HEK293 (cell line): ENCODE data around the gene S100A10.
A peak's percentile ranks its signal among the peaks of the same experiment; 100 is the strongest.

Experiments
- CTCF ChIA-PET: fragments of 350-600 bp; formaldehyde crosslinking; extraction: SDS; loops from one replicate; lab custom pipeline; 2021; ENCODE audit warnings: antibody characterized with exemption; lab: Yijun Ruan, JAX
- POLR2A ChIA-PET: fragments of 300-600 bp; formaldehyde crosslinking; extraction: SDS; loops from one replicate; lab custom pipeline; 2020; ENCODE audit warnings: antibody characterized with exemption, inconsistent platforms; lab: Yijun Ruan, JAX
- H3K27ac ChIP-seq: fragments of 200-500 bp; sonication (Bioruptor generic); 2 replicates; pipeline ENCODE4 v1.5.1; 2014; ENCODE audit warnings: low read depth, low read length, control low read depth, inconsistent platforms; ENCODE audit errors: extremely low read depth
- H3K36me3 ChIP-seq, 2 experiments: fragments of 200-500 bp in 1 of 2; sonication (Bioruptor generic) in 1 of 2; 1 replicate in 1 of 2; 2 replicates in 1 of 2; pipeline ENCODE4 v1.5.1; 2014 to 2017; ENCODE audit warnings: inconsistent platforms in 2 of 2, low read length in 2 of 2; ENCODE audit not compliant: control insufficient read depth in 2 of 2, insufficient read depth in 1 of 2
- H3K4me1 ChIP-seq: fragments of 200-500 bp; sonication (Bioruptor generic); 2 replicates; pipeline ENCODE4 v1.5.1; 2014; ENCODE audit warnings: mild to moderate bottlenecking, low read length, inconsistent platforms; ENCODE audit not compliant: control insufficient read depth, insufficient read depth
- H3K4me3 ChIP-seq: 2 replicates; pipeline ENCODE4 v1.5.1; 2011; ENCODE audit warnings: low read depth, mild to moderate bottlenecking, control low read depth, low read length, moderate library complexity
- H3K9me3 ChIP-seq: fragments of 200-500 bp; sonication (Bioruptor generic); 2 replicates; pipeline ENCODE4 v1.5.1; 2014; ENCODE audit warnings: low read depth, low read length, inconsistent platforms; ENCODE audit not compliant: control insufficient read depth, insufficient read depth
- BCL11A ChIP-seq: fragments of 450-650 bp; formaldehyde crosslinking; IDR thresholded peaks from 2 replicates; pipeline ENCODE4 v1.5.1; 2016; ENCODE audit warnings: low read depth, missing biosample characterization, missing genetic modification characterization
- GLI4 ChIP-seq: fragments of 450-650 bp; formaldehyde crosslinking; IDR thresholded peaks from 2 replicates; pipeline ENCODE4 v1.5.1; 2016; ENCODE audit warnings: missing biosample characterization, missing genetic modification characterization
- KLF1 ChIP-seq: fragments of 450-650 bp; formaldehyde crosslinking; IDR thresholded peaks from 2 replicates; pipeline ENCODE4 v1.5.1; 2016; ENCODE audit warnings: missing biosample characterization, missing genetic modification characterization
- KLF10 ChIP-seq: fragments of 450-650 bp; IDR thresholded peaks from 2 replicates; pipeline ENCODE4 v1.5.1; 2018; ENCODE audit warnings: missing biosample characterization, mild to moderate bottlenecking, missing genetic modification characterization
- KLF8 ChIP-seq: fragments of 450-650 bp; formaldehyde crosslinking; IDR thresholded peaks from 2 replicates; pipeline ENCODE4 v1.5.1; 2016; ENCODE audit warnings: missing biosample characterization, missing genetic modification characterization
- RBAK ChIP-seq: fragments of 450-650 bp; formaldehyde crosslinking; IDR thresholded peaks from 2 replicates; pipeline ENCODE4 v1.5.1; 2016; ENCODE audit warnings: missing biosample characterization, missing genetic modification characterization
- SCRT2 ChIP-seq: fragments of 450-650 bp; formaldehyde crosslinking; IDR thresholded peaks from 2 replicates; pipeline ENCODE4 v1.5.1; 2016; ENCODE audit warnings: missing biosample characterization, missing genetic modification characterization
- SP7 ChIP-seq: fragments of 450-650 bp; formaldehyde crosslinking; IDR thresholded peaks from 2 replicates; pipeline ENCODE4 v1.5.1; 2016; ENCODE audit warnings: missing biosample characterization, missing genetic modification characterization
- WT1 ChIP-seq: fragments of 450-650 bp; formaldehyde crosslinking; IDR thresholded peaks from 2 replicates; pipeline ENCODE4 v1.5.1; 2016; ENCODE audit warnings: missing biosample characterization, missing genetic modification characterization
- ZBTB17 ChIP-seq: fragments of 450-650 bp; formaldehyde crosslinking; IDR thresholded peaks from 2 replicates; pipeline ENCODE4 v1.5.1; 2016; ENCODE audit warnings: missing biosample characterization, missing genetic modification characterization
- ZFHX2 ChIP-seq: fragments of 450-650 bp; formaldehyde crosslinking; conservative IDR thresholded peaks from 2 replicates; pipeline ENCODE4 v1.5.1; 2016; ENCODE audit warnings: missing biosample characterization, missing genetic modification characterization
- ZNF133 ChIP-seq: fragments of 450-650 bp; formaldehyde crosslinking; IDR thresholded peaks from 2 replicates; pipeline ENCODE4 v1.5.1; 2016; ENCODE audit warnings: missing biosample characterization, missing genetic modification characterization
- ZNF2 ChIP-seq: fragments of 450-650 bp; formaldehyde crosslinking; IDR thresholded peaks from 2 replicates; pipeline ENCODE4 v1.5.1; 2016; ENCODE audit warnings: missing biosample characterization, missing genetic modification characterization
- ZNF24 ChIP-seq: fragments of 450-650 bp; formaldehyde crosslinking; IDR thresholded peaks from 2 replicates; pipeline ENCODE4 v1.5.1; 2016; ENCODE audit warnings: missing biosample characterization, missing genetic modification characterization
- ZNF311 ChIP-seq: fragments of 450-650 bp; formaldehyde crosslinking; IDR thresholded peaks from 2 replicates; pipeline ENCODE4 v1.5.1; 2017; ENCODE audit warnings: missing biosample characterization, missing genetic modification characterization, borderline replicate concordance
- ZNF341 ChIP-seq: fragments of 450-650 bp; formaldehyde crosslinking; IDR thresholded peaks from 2 replicates; pipeline ENCODE4; 2016; ENCODE audit warnings: low read depth, missing biosample characterization, missing genetic modification characterization
- ZNF366 ChIP-seq: fragments of 450-650 bp; formaldehyde crosslinking; conservative IDR thresholded peaks from 2 replicates; pipeline ENCODE4 v1.5.1; 2016; ENCODE audit warnings: missing biosample characterization, missing genetic modification characterization
- ZNF404 ChIP-seq: fragments of 450-650 bp; formaldehyde crosslinking; IDR thresholded peaks from 2 replicates; pipeline ENCODE4 v1.5.1; 2017; ENCODE audit warnings: missing biosample characterization, missing genetic modification characterization
- ZNF510 ChIP-seq: fragments of 450-650 bp; formaldehyde crosslinking; IDR thresholded peaks from 2 replicates; pipeline ENCODE4 v1.5.1; 2018; ENCODE audit warnings: mild to moderate bottlenecking, missing genetic modification characterization, missing biosample characterization; ENCODE audit not compliant: insufficient replicate concordance
- ZNF555 ChIP-seq: fragments of 450-650 bp; formaldehyde crosslinking; conservative IDR thresholded peaks from 2 replicates; pipeline ENCODE4 v1.5.1; 2017; ENCODE audit warnings: missing biosample characterization, mild to moderate bottlenecking, missing genetic modification characterization, inconsistent platforms
- ZNF610 ChIP-seq: fragments of 450-650 bp; formaldehyde crosslinking; IDR thresholded peaks from 2 replicates; pipeline ENCODE4 v1.5.1; 2016; ENCODE audit warnings: missing biosample characterization, missing genetic modification characterization, borderline replicate concordance
- ZNF654 ChIP-seq: fragments of 450-650 bp; formaldehyde crosslinking; IDR thresholded peaks from 2 replicates; pipeline ENCODE4 v1.5.1; 2016; ENCODE audit warnings: low read depth, missing biosample characterization, missing genetic modification characterization
- ZNF660 ChIP-seq: fragments of 450-650 bp; IDR thresholded peaks from 2 replicates; pipeline ENCODE4 v1.5.1; 2018; ENCODE audit warnings: missing biosample characterization, mild to moderate bottlenecking, missing genetic modification characterization
- ZNF707 ChIP-seq: fragments of 450-650 bp; formaldehyde crosslinking; IDR thresholded peaks from 2 replicates; pipeline ENCODE4 v1.5.1; 2016; ENCODE audit warnings: missing biosample characterization, missing genetic modification characterization
- ZNF76 ChIP-seq: fragments of 450-650 bp; formaldehyde crosslinking; IDR thresholded peaks from 2 replicates; pipeline ENCODE4; 2016; ENCODE audit warnings: low read depth, missing biosample characterization, missing genetic modification characterization, borderline replicate concordance
- TF ChIP-seq, protein P1 (sequence below): sonication (generic); formaldehyde crosslinking; IDR thresholded peaks from 2 replicates; pipeline ENCODE4 v1.8.1; 2022; ENCODE audit warnings: mild to moderate bottlenecking, moderate library complexity, missing genetic modification reagents
- TF ChIP-seq, protein P2 (sequence below): fragments of 450-650 bp; formaldehyde crosslinking; IDR thresholded peaks from 2 replicates; pipeline ENCODE4 v1.5.1; 2016; ENCODE audit warnings: missing biosample characterization, missing genetic modification characterization
- TF ChIP-seq, protein P3 (sequence below): fragments of 450-650 bp; IDR thresholded peaks from 2 replicates; pipeline ENCODE4 v1.5.1; 2018; ENCODE audit warnings: missing biosample characterization, mild to moderate bottlenecking, missing genetic modification characterization
- TF ChIP-seq, protein P4 (sequence below): fragments of 450-650 bp; formaldehyde crosslinking; IDR thresholded peaks from 2 replicates; pipeline ENCODE4 v1.5.1; 2016; ENCODE audit warnings: missing biosample characterization, missing genetic modification characterization

S100A10 gene

DNA sequence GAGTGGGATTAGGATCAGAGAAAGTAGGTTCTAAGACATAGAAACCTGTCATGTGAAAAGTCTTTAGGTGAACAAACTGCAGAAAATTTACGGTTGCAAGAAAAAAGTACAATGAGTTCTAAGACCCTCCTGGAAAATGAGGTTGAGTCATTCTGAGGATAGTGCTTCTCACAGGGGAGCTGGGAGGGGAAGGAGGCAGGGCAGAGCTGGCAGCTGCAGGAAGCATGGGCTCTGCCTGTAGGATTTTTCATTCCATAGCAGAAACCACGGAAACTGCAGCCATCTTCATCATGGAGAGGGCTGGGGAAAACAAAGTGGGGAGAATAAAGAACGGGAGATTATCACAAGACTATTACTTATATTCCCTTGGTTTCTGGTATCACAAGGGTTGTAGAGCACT lies 58.5 kb downstream of the S100A10 start:
- ChIA-PET POLR2A (interaction anchor here (0.6 to 2.1 kb wide), 4 partner anchors 9 to 68 kb away, joined by 4 to 7 read pairs (median 6); no protein-coding TSS in a partner anchor), CTCF (interaction anchor here (0.7 to 14.8 kb wide), 25 partner anchors 10 to 247 kb away, joined by 3 to 301 read pairs (median 7); partner anchors contain the start of genes S100A10 and S100A11)
- Histone ChIP-seq H3K36me3 (no peaks in the 10 kb centered on the region), H3K4me3 (no peak overlapping the region), H3K9me3 (no peaks in the 10 kb centered on the region), H3K27ac (no peak overlapping the region), H3K4me1 (peaks cover 8% of the 10 kb centered on the region; the same call in 1 of the 2 replicates)
- TF ChIP-seq ZNF24 (tag by site-specific recombination) (no peak), ZFHX2 (tag by site-specific recombination) (no peak), ZNF707 (tag by site-specific recombination) (no peak), ZNF404 (tag by site-specific recombination) (no peak), ZNF133 (no peak), RBAK (tag by site-specific recombination) (no peak), KLF10 (tag by site-specific recombination) (no peak), ZNF311 (tag by site-specific recombination) (no peak), WT1 (tag by site-specific recombination) (no peak), BCL11A (no peak), ZNF555 (tag by site-specific recombination) (no peak), ZNF341 (no peak), ZBTB17 (no peak)
- TF ChIP-seq, protein P1, sequence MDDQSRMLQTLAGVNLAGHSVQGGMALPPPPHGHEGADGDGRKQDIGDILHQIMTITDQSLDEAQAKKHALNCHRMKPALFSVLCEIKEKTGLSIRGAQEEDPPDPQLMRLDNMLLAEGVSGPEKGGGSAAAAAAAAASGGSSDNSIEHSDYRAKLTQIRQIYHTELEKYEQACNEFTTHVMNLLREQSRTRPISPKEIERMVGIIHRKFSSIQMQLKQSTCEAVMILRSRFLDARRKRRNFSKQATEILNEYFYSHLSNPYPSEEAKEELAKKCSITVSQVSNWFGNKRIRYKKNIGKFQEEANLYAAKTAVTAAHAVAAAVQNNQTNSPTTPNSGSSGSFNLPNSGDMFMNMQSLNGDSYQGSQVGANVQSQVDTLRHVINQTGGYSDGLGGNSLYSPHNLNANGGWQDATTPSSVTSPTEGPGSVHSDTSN (CRISPR knock-in tag), result no peak

DNA sequence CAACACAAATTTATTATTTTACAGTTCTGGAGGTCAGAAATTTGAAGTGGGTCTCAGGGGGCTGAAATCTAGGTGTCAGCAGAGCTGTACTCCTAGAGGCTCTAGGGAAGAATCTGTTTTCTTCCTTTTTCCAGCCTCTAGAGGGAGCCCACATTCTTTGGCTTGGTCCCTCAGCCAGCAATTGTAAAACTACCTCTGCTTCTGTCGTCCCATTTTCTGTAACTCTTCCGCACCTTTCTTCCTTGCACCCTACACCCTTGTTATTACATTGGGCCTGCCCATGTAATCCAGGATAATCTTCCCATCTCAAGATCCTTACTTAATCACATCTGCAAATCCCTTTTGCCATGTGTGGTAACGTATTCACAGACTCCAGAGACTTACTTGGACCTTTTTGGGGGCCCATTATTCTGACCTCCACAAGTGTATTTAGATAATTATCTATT lies 59.6 kb downstream of the S100A10 start:
- H3K27ac ChIP-seq, result no peak overlapping the region
- CTCF ChIA-PET, result interaction anchor here (0.7 to 14.8 kb wide), 35 partner anchors 9 to 524 kb away, joined by 3 to 301 read pairs (median 5); partner anchors contain the start of gene S100A11
- H3K4me3 ChIP-seq, result no peak overlapping the region
- H3K36me3 ChIP-seq, result no peaks in the 10 kb centered on the region
- H3K9me3 ChIP-seq, result no peaks in the 10 kb centered on the region
- peaks cover 8% of the 10 kb centered on the region; the same call in 1 of the 2 replicates for H3K4me1 ChIP-seq
- POLR2A ChIA-PET, result interaction anchor here (1.1 kb wide), 1 partner anchor 68 kb away, joined by 4 read pairs; no protein-coding TSS in a partner anchor
- TF ChIP-seq, protein P2, sequence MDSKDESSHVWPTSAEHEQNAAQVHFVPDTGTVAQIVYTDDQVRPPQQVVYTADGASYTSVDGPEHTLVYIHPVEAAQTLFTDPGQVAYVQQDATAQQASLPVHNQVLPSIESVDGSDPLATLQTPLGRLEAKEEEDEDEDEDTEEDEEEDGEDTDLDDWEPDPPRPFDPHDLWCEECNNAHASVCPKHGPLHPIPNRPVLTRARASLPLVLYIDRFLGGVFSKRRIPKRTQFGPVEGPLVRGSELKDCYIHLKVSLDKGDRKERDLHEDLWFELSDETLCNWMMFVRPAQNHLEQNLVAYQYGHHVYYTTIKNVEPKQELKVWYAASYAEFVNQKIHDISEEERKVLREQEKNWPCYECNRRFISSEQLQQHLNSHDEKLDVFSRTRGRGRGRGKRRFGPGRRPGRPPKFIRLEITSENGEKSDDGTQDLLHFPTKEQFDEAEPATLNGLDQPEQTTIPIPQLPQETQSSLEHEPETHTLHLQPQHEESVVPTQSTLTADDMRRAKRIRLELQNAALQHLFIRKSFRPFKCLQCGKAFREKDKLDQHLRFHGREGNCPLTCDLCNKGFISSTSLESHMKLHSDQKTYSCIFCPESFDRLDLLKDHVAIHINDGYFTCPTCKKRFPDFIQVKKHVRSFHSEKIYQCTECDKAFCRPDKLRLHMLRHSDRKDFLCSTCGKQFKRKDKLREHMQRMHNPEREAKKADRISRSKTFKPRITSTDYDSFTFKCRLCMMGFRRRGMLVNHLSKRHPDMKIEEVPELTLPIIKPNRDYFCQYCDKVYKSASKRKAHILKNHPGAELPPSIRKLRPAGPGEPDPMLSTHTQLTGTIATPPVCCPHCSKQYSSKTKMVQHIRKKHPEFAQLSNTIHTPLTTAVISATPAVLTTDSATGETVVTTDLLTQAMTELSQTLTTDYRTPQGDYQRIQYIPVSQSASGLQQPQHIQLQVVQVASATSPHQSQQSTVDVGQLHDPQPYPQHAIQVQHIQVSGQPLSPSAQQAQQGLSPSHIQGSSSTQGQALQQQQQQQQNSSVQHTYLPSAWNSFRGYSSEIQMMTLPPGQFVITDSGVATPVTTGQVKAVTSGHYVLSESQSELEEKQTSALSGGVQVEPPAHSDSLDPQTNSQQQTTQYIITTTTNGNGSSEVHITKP, result peak; percentile 75
- TF ChIP-seq WT1 (tag by site-specific recombination) (no peak), KLF1 (tag by site-specific recombination) (no peak), ZNF660 (tag by site-specific recombination) (0 out of 2 replicates have a peak, but pooled peaks have one; percentile 36), GLI4 (tag by site-specific recombination) (no peak), ZNF654 (tag by site-specific recombination) (peak; percentile 95), SCRT2 (peak; percentile 23; the same call in 1 of the 2 replicates), SP7 (tag by site-specific recombination) (peak; percentile 23; the same call in 1 of the 2 replicates), ZNF76 (peak; percentile 70), KLF8 (tag by site-specific recombination) (no peak), ZNF366 (tag by site-specific recombination) (peak; percentile 79), ZNF510 (tag by site-specific recombination) (no peak), ZNF2 (tag by site-specific recombination) (peak; percentile 71), ZNF610 (tag by site-specific recombination) (no peak), ZBTB17 (peak; percentile 31; the same call in 1 of the 2 replicates)
- TF ChIP-seq, protein P3, sequence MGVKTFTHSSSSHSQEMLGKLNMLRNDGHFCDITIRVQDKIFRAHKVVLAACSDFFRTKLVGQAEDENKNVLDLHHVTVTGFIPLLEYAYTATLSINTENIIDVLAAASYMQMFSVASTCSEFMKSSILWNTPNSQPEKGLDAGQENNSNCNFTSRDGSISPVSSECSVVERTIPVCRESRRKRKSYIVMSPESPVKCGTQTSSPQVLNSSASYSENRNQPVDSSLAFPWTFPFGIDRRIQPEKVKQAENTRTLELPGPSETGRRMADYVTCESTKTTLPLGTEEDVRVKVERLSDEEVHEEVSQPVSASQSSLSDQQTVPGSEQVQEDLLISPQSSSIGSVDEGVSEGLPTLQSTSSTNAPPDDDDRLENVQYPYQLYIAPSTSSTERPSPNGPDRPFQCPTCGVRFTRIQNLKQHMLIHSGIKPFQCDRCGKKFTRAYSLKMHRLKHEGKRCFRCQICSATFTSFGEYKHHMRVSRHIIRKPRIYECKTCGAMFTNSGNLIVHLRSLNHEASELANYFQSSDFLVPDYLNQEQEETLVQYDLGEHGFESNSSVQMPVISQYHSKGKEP (tag by site-specific recombination), result no peak
- TF ChIP-seq, protein P4, sequence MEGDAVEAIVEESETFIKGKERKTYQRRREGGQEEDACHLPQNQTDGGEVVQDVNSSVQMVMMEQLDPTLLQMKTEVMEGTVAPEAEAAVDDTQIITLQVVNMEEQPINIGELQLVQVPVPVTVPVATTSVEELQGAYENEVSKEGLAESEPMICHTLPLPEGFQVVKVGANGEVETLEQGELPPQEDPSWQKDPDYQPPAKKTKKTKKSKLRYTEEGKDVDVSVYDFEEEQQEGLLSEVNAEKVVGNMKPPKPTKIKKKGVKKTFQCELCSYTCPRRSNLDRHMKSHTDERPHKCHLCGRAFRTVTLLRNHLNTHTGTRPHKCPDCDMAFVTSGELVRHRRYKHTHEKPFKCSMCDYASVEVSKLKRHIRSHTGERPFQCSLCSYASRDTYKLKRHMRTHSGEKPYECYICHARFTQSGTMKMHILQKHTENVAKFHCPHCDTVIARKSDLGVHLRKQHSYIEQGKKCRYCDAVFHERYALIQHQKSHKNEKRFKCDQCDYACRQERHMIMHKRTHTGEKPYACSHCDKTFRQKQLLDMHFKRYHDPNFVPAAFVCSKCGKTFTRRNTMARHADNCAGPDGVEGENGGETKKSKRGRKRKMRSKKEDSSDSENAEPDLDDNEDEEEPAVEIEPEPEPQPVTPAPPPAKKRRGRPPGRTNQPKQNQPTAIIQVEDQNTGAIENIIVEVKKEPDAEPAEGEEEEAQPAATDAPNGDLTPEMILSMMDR (tag by site-specific recombination), result peak; percentile 85
